ENCODE data around the gene ZNG1E.
A peak's percentile ranks its signal among the peaks of the same experiment; 100 is the strongest.
"Not testable (repeated sequence)": the region's sequence is repeated elsewhere in the genome, so short reads cannot be mapped to it uniquely, and the experiment has no call there.

- TF ChIP-seq, protein P1, sequence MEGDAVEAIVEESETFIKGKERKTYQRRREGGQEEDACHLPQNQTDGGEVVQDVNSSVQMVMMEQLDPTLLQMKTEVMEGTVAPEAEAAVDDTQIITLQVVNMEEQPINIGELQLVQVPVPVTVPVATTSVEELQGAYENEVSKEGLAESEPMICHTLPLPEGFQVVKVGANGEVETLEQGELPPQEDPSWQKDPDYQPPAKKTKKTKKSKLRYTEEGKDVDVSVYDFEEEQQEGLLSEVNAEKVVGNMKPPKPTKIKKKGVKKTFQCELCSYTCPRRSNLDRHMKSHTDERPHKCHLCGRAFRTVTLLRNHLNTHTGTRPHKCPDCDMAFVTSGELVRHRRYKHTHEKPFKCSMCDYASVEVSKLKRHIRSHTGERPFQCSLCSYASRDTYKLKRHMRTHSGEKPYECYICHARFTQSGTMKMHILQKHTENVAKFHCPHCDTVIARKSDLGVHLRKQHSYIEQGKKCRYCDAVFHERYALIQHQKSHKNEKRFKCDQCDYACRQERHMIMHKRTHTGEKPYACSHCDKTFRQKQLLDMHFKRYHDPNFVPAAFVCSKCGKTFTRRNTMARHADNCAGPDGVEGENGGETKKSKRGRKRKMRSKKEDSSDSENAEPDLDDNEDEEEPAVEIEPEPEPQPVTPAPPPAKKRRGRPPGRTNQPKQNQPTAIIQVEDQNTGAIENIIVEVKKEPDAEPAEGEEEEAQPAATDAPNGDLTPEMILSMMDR (IDR thresholded peaks at IDR 0.05 in 8 of 11, conservative IDR thresholded peaks at IDR 0.05 in 3 of 11) = not testable (repeated sequence)
- TF ChIP-seq POLR2AphosphoS5 (IDR thresholded peaks at IDR 0.05) = peak; percentile 27 to 64 (median 37)
These were observed at the start of gene ZNG1E for GRCh38 chr9:65675589-65676021.

Measured in spleen (tissue), 7 donors.